HG02798 (cell line): ENCODE measurements around the gene NDUFA13.

Experiments used
- ATAC-seq: cut with Tn5 transposase; IDR thresholded peaks from one replicate; pipeline ENCODE4 v1.9.1; 2021; ENCODE audit warnings: mild to moderate bottlenecking; ENCODE audit not compliant: unreplicated experiment, poor library complexity

The NDUFA13 gene

GRCh38 chr19:19531951-19532805 is 16.2 kb downstream of the NDUFA13 start:
- ATAC-seq: peak; percentile 63

- ATAC-seq: no peak
These were observed 17.0 kb downstream of the NDUFA13 start for GRCh38 chr19:19532806-19533701.

- no peak for ATAC-seq
These were observed 17.8 kb downstream of the NDUFA13 start for GRCh38 chr19:19533841-19534240.

- no peak for ATAC-seq
These were observed 18.7 kb downstream of the NDUFA13 start for GRCh38 chr19:19534556-19535265.

GRCh38 chr19:19535311-19536191 is 19.5 kb downstream of the NDUFA13 start:
- ATAC-seq: no peak

- ATAC-seq: no peak
These were observed 21.3 kb downstream of the NDUFA13 start for GRCh38 chr19:19537075-19538048.

GRCh38 chr19:19538061-19538784 is 22.2 kb downstream of the NDUFA13 start, which contains the start of gene CILP2:
Gene CILP2 (plus strand): TSS chr19:19538265. CDS start chr19:19538350, 85 bp downstream.
- no peak for ATAC-seq

- no peak for ATAC-seq
These were observed 22.8 kb downstream of the NDUFA13 start for GRCh38 chr19:19538785-19539166.

- no peak for ATAC-seq
These were observed 23.7 kb downstream of the NDUFA13 start for GRCh38 chr19:19539698-19540063.

GRCh38 chr19:19540064-19540714 is 24.2 kb downstream of the NDUFA13 start:
- no peak for ATAC-seq

GRCh38 chr19:19540715-19541515 is 24.9 kb downstream of the NDUFA13 start:
- no peak for ATAC-seq

GRCh38 chr19:19541616-19542015 is 25.6 kb downstream of the NDUFA13 start:
- ATAC-seq: no peak

- no peak for ATAC-seq
These were observed 26.5 kb downstream of the NDUFA13 start for GRCh38 chr19:19542507-19542906.

- ATAC-seq: no peak
These were observed 27.1 kb downstream of the NDUFA13 start for GRCh38 chr19:19543101-19543500.

- ATAC-seq: no peak
These were observed 27.6 kb downstream of the NDUFA13 start for GRCh38 chr19:19543640-19544039.

- no peak for ATAC-seq
These were observed 28.4 kb downstream of the NDUFA13 start for GRCh38 chr19:19544257-19544953.
